NCI-H1092 (cell line): ENCODE results near the gene POT1.

Experiments
- DNase-seq: peaks from one replicate; lab custom pipeline; 2025; lab: John Stamatoyannopoulos, UW

Gene POT1

GRCh38 chr7:124909808-124910207, 19.8 kb downstream of the POT1 start:
- DNase-seq: no peak

- no peak for DNase-seq
Observed at GRCh38 chr7:124908259-124908658, 21.4 kb downstream of the POT1 start.

DNA sequence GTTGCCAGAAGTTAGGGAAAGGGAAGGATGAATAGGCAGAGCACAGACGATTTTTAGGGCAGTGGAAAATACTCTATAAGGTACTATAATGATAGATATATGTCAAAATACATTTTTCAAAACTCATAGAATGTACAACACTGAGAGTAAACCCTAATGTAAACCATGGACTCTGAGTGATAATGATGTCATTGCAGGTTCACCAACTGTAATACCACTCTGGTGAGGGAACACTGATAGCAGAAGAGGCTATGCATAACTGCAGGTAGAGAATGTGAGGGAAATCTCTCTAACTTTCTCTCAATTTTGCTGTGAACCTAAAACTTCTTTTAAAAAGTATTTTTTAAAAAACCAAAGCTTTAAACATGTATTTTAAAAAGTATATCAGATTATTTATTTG, 22.1 kb downstream of the POT1 start:
- DNase-seq: no peak

GRCh38 chr7:124898531-124898930, 31.1 kb downstream of the POT1 start:
- no peak for DNase-seq

GRCh38 chr7:124896001-124896400, 33.6 kb downstream of the POT1 start:
- DNase-seq: no peak

- no peak for DNase-seq
Observed at GRCh38 chr7:124893140-124893827, 36.3 kb downstream of the POT1 start.

GRCh38 chr7:124887247-124887646, 42.4 kb downstream of the POT1 start:
- no peak for DNase-seq

- DNase-seq: no peak
Observed at GRCh38 chr7:124881981-124882380, 47.6 kb downstream of the POT1 start.

GRCh38 chr7:124879771-124880170, 49.9 kb downstream of the POT1 start:
- DNase-seq: no peak

- DNase-seq: no peak
Observed at GRCh38 chr7:124879103-124879502, 50.5 kb downstream of the POT1 start.

- DNase-seq: no peak
Observed at GRCh38 chr7:124874644-124875163, 54.9 kb downstream of the POT1 start.

GRCh38 chr7:124857672-124858235, 71.9 kb downstream of the POT1 start:
- no peak for DNase-seq

DNA sequence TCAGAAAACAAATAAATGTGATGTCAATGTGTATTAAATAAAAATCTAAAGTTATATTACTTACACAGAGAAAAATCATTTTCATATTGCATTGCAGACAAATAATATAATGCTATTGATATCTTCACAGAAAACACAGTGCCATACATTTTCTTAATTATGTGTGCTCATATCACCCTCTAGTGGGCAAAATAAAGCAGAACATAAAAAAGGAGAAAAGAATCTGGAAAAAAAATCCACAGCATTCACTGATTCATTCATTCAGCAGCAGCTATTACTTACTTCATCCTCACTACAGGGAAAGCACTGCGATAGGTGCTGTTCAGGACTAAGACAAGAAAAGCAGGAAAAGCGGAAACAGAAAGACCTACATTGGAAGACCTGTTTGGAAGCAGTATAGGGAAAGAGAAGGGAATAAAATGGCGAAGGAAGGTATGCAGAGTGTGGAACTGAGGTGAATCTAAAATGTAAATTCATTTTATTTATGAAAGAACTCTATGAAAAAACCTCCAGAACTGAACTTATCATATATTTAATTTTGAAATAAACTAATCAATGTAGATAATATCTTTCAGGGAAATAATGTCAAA, 73.2 kb downstream of the POT1 start:
- no peak for DNase-seq

DNA sequence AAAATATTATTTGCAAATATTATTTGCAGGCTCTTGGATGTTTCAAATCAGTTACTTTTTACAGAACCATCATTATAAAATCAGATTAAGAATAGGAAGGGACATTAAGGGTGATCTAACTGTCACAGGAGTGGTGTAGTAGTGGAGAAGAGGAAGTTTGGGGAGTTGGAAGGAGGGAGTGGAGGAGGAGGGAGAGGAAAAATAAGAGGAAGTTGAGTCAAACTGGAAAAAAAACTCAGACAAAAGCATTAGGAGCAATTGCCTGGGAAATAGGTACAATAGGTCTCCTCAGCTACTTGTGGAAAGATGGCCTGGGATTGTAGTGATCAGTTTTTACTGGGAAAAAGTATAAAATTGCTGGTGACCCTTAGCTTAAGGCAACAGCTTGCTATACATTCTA, 86.3 kb downstream of the POT1 start:
- no peak for DNase-seq

DNA sequence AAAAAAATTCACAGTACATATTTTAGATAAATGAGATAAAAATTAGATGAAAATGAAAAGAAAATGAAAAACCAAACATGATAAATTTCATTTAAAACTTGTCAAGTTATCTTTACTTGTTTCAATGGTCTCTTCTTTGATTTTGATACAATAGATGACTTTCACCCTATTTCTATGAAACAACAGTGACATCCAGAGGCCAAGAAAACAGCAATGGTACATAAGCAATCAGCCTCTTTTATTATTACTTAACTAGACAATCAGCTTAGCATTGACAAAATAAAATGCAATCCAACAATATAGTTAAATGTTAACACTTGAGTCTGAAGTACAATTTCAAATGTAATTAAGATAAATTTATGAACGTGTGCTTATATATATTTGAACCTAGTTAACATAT, 89.2 kb downstream of the POT1 start:
- DNase-seq: no peak

- no peak for DNase-seq
Observed at GRCh38 chr7:124839687-124840086, 89.9 kb downstream of the POT1 start.

DNA sequence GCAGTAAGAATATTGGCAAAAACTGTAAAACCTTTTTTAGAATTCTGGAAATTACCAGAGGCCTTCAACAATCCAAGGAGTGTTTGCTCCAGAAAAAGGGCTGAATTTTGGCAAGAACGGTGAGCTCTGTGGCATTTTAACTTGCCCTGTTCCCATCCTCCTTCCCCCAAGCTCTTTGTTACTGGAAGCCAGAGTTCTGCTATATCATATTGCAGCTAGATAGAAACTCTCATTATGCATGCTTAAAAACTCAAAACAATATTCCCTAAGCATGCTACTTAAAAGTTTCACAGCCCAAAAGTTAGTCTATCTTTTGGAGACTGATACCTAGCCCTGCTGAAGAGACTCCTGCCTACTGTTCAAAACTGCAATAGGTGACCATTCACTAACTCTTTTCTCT, 93.5 kb downstream of the POT1 start:
- no peak for DNase-seq

DNA sequence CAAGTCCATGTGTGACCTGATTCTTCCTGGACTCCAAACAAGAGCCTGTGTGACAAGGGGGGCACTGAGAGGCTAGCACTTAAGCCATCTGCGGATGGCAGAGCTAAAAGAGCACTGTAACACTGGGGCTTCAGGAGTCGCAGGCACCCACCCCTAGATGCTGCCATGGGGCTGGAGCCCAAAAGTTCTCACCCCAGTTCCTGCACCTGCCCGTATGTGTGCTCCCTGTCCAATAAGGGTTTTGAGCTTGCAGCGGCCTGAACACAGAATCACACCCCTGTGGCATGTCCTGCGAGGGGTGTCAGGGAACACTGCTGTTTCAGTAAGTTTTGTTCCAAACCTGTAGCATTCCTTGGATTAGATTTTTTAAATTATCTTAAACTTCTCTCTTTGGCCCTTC, 110.8 kb downstream of the POT1 start:
- no peak for DNase-seq

DNA sequence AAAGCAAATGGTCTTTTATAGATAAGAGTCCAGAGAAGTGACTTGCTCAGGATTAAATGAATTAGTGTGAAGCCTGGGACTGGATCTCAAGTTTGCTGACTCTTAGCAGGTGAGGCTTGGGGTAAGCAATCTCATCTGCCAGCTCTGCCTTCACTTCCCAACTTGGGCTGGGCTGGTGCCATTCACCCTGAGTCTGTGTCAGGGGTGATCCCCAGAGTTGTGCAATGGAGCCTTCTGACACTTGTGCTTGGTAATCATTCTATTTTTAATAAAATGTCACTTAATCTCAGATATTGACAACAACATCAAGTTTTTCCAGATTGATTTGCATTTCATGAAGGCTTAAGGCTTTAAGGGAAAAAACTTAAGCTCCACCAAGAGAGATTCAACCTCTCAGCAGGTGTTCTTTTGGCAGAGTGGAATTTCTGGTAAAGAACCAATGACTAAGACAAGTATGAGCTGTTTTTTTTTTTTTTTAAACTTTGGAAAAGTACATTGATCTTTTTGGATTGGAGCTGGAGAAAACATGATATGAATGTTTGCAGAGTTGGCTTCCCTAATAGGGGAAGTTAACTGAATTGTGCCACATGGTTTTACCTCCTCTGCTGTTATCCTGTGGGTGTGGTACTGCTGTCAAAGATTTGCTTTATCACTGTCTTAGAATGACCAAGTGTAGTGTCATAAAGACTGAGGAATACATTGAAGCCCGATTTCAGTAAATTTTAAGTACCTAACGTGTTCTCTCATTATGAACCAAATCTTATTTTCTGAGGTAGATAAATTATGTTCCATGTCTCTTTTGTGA, 115.4 kb downstream of the POT1 start:
- DNase-seq: no peak

DNA sequence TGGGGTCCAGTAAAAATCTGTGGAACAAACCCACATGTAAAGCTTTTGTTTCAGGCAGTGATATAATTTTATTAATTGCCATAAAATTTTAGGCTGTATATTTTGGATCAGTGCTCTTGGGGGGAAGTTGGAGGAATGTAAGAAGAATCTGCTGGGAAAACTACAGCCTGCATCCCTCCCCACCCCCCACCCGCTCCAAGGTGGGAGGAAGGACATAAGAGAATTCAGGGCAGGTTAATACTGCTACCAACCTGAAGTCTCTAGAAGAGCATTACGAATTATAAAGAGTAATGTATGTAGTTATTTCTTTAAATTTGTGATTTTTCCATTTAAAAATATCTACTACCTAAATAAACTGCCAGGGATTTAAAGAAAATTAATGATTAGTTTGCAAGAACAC, 116.9 kb downstream of the POT1 start:
- no peak for DNase-seq

GRCh38 chr7:124811341-124811740, 118.3 kb downstream of the POT1 start:
- no peak for DNase-seq

GRCh38 chr7:124810605-124811004, 119.0 kb downstream of the POT1 start:
- no peak for DNase-seq

- no peak for DNase-seq
Observed at GRCh38 chr7:124808206-124808605, 121.4 kb downstream of the POT1 start.
